ENCODE results near the gene IFIT1B. TPM values are rescaled to one million over a fixed set of nuclear protein-coding genes. Genes with fewer than 3 reads are reported as not detected.
"Not testable (repeated sequence)": the region's sequence is repeated elsewhere in the genome, so short reads cannot be mapped to it uniquely, and the experiment has no call there.

Gene IFIT1B
- total RNA-seq, 2 donors from 2014 or later, result not detected

GRCh38 chr10:89399956-89400355 is 22.1 kb downstream of the IFIT1B start:
- H3K27ac ChIP-seq, result no peak overlapping the region
- H3K4me1 ChIP-seq (ENCODE audit: control insufficient read depth in 1 of 2, low read depth in 2 of 2), result peaks cover 0 to 7% of the 10 kb centered on the region in 2 donors
- ATAC-seq (ENCODE audit: insufficient number of reproducible peaks, low FRiP score, low read depth) (no peak), DNase-seq (ENCODE audit: low spot score) (no peak)
- H3K27me3 ChIP-seq (replicated peaks; ENCODE audit: insufficient read depth), result no peaks in the 10 kb centered on the region
- no peaks in the 10 kb centered on the region for H3K9me3 ChIP-seq
- TF ChIP-seq CTCF (IDR thresholded peaks at IDR 0.05), result no peak
- no peak overlapping the region for H3K4me3 ChIP-seq
- peaks cover 5% of the 10 kb centered on the region for H3K36me3 ChIP-seq

- Histone ChIP-seq H3K9me3 (no peaks in the 10 kb centered on the region), H3K36me3 (peaks cover 5% of the 10 kb centered on the region), H3K4me1 (ENCODE audit: control insufficient read depth in 1 of 2, low read depth in 2 of 2) (no peaks in the 10 kb centered on the region), H3K27ac (no peak overlapping the region), H3K4me3 (no peak overlapping the region), H3K27me3 (replicated peaks; ENCODE audit: insufficient read depth) (no peaks in the 10 kb centered on the region)
- no peak for DNase-seq (ENCODE audit: low spot score)
- TF ChIP-seq CTCF (IDR thresholded peaks at IDR 0.05), result no peak
- ATAC-seq (ENCODE audit: insufficient number of reproducible peaks, low FRiP score, low read depth), result no peak
Observed at GRCh38 chr10:89403043-89403442, 25.2 kb downstream of the IFIT1B start.

DNA sequence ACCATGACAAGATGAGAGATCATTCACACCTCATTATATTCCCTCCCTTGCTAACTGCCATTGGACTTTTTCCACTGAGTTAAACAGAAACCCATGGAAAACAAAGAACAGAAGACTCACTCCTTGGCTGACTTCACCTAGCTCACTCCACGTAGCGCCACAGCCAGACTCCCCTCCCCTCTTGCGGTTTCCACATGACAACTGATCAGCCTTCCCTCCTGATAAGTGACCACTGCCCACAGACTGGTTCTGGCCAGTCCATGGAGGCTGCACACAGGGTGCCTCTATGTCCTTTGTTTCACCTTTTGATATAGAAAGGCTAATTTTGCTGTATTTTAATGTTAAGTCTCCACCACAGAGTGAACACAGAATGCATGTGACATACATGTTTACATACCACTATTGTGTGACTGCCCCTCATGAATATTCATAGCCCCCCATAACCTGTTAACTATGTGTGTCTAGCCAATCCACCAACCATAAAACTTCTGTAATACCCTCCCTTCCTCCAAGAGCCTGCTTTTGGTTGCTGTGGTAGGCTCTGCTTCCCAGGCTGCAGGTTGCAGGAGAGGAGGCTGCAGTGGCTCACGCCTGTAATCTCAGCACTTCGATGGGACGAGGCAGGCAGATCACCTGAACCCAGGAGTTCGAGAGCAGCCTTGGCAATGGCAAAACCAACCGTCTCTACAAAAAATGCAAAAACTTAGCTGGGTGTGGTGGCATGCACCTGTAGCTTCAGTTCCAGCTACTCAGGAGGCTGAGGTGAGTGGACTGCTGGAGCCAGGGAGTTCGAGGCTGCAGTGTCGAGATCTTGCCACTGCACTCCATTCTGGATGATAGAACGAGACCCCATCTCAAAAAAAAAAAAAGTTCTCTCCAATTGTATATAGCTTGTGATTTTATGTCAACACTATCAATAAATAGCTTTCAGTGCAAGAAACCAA is 26.5 kb downstream of the IFIT1B start:
- H3K27me3 ChIP-seq (replicated peaks; ENCODE audit: insufficient read depth), result no peaks in the 10 kb centered on the region
- H3K4me3 ChIP-seq, result no peak overlapping the region
- H3K4me1 ChIP-seq (ENCODE audit: control insufficient read depth in 1 of 2, low read depth in 2 of 2), result no peaks in the 10 kb centered on the region
- no peak overlapping the region for H3K27ac ChIP-seq
- peaks cover 5% of the 10 kb centered on the region for H3K36me3 ChIP-seq
- H3K9me3 ChIP-seq, result no peaks in the 10 kb centered on the region
- DNase-seq (ENCODE audit: low spot score), result no peak
- no peak for TF ChIP-seq CTCF (IDR thresholded peaks at IDR 0.05)
- ATAC-seq (ENCODE audit: insufficient number of reproducible peaks, low FRiP score, low read depth), result no peak

- not testable (repeated sequence) for H3K4me3 ChIP-seq; H3K9me3 ChIP-seq; H3K27ac ChIP-seq; H3K4me1 ChIP-seq (ENCODE audit: control insufficient read depth in 1 of 2, low read depth in 2 of 2); ATAC-seq (ENCODE audit: insufficient number of reproducible peaks, low FRiP score, low read depth); H3K36me3 ChIP-seq; H3K27me3 ChIP-seq (replicated peaks; ENCODE audit: insufficient read depth); DNase-seq (ENCODE audit: low spot score)
Observed at GRCh38 chr10:89406178-89406577, 28.3 kb downstream of the IFIT1B start.

- not testable (repeated sequence) for H3K27me3 ChIP-seq (replicated peaks; ENCODE audit: insufficient read depth); H3K36me3 ChIP-seq; ATAC-seq (ENCODE audit: insufficient number of reproducible peaks, low FRiP score, low read depth); H3K9me3 ChIP-seq; H3K4me3 ChIP-seq; H3K27ac ChIP-seq; H3K4me1 ChIP-seq (ENCODE audit: control insufficient read depth in 1 of 2, low read depth in 2 of 2); DNase-seq (ENCODE audit: low spot score)
Observed at GRCh38 chr10:89407792-89408191, 29.9 kb downstream of the IFIT1B start.

DNA sequence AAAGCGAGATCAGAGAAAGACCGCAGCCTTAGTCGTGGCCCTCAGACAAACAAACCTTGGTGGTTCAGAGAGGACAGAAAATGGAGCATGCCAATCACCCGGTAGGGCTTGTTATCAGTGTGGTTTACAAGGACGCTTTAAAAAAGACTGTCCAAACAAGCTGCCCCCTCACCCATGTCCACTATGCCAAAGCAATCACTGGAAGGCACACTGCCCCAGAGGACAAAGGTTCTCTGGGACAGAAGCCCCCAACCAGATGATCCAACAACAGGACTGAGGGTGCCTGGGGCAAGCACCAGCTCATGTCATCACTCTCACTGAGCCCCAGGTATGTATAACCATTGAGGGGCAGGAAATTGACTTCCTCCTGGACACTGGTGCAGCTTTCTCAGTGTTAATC is 31.4 kb downstream of the IFIT1B start:
- DNase-seq (ENCODE audit: low spot score); H3K27me3 ChIP-seq (replicated peaks; ENCODE audit: insufficient read depth); H3K4me3 ChIP-seq; ATAC-seq (ENCODE audit: insufficient number of reproducible peaks, low FRiP score, low read depth); H3K9me3 ChIP-seq; H3K27ac ChIP-seq; H3K36me3 ChIP-seq; H3K4me1 ChIP-seq (ENCODE audit: control insufficient read depth in 1 of 2, low read depth in 2 of 2): not testable (repeated sequence)

DNA sequence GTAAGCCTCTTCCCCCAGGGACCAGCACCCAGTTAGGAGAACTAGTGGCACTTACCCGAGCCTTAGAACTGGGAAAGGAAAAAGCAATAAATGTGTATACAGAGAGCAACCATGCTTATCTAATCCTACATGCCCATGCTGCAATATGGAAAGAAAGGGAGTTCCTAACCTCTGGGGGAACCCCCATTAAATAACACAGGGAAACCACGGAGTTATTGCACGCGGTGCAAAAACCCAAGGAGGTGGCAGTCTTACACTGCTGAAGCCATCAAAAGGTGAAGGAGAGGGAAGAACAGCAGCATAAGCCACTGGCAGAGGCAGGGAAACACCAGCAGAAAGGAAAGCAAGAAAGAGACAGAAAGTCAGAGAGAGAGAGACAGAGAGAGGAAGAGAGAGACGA is 32.7 kb downstream of the IFIT1B start:
- not testable (repeated sequence) for H3K36me3 ChIP-seq; ATAC-seq (ENCODE audit: insufficient number of reproducible peaks, low FRiP score, low read depth); H3K9me3 ChIP-seq; H3K27me3 ChIP-seq (replicated peaks; ENCODE audit: insufficient read depth); DNase-seq (ENCODE audit: low spot score); H3K4me1 ChIP-seq (ENCODE audit: control insufficient read depth in 1 of 2, low read depth in 2 of 2); H3K27ac ChIP-seq; H3K4me3 ChIP-seq

- ATAC-seq (ENCODE audit: insufficient number of reproducible peaks, low FRiP score, low read depth); H3K27me3 ChIP-seq (replicated peaks; ENCODE audit: insufficient read depth); DNase-seq (ENCODE audit: low spot score); H3K4me3 ChIP-seq; H3K27ac ChIP-seq; H3K9me3 ChIP-seq; H3K36me3 ChIP-seq: not testable (repeated sequence)
- H3K4me1 ChIP-seq (ENCODE audit: control insufficient read depth in 1 of 2, low read depth in 2 of 2), result peaks cover 0 to 15% of the 10 kb centered on the region in 2 donors
Observed at GRCh38 chr10:89411135-89411534, 33.3 kb downstream of the IFIT1B start.

- H3K27ac ChIP-seq; H3K9me3 ChIP-seq; ATAC-seq (ENCODE audit: insufficient number of reproducible peaks, low FRiP score, low read depth); DNase-seq (ENCODE audit: low spot score); H3K36me3 ChIP-seq; H3K27me3 ChIP-seq (replicated peaks; ENCODE audit: insufficient read depth); H3K4me3 ChIP-seq: not testable (repeated sequence)
- H3K4me1 ChIP-seq (ENCODE audit: control insufficient read depth in 1 of 2, low read depth in 2 of 2), result peaks cover 3 to 21% of the 10 kb centered on the region in 2 donors
Observed at GRCh38 chr10:89412276-89412675, 34.4 kb downstream of the IFIT1B start.

Data from thoracic aorta (tissue), 2 donors.